ENCODE data around the gene LSM10.

DNA sequence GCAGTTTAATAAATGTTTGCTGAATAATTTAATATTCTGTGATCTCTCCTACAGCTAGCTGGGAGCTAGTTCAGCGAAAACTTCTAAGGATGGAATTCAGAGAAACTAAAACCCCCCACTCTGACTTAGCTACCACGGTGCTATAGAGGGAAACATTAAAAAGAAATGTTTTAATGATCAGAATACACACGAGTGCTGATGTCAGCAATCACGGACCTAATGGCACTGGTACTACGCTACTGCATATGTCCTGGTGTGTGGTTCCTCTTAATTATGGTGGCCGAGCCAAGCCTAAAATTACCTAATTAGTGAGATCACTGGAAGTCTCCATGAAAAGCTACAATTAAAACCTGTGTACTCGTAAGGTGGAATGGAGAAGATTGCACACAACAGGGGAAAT, 23.9 kb upstream of the LSM10 start:
- TF ChIP-seq POLR2A (IDR thresholded peaks at IDR 0.05) = no peak
- TF ChIP-seq, protein P1, sequence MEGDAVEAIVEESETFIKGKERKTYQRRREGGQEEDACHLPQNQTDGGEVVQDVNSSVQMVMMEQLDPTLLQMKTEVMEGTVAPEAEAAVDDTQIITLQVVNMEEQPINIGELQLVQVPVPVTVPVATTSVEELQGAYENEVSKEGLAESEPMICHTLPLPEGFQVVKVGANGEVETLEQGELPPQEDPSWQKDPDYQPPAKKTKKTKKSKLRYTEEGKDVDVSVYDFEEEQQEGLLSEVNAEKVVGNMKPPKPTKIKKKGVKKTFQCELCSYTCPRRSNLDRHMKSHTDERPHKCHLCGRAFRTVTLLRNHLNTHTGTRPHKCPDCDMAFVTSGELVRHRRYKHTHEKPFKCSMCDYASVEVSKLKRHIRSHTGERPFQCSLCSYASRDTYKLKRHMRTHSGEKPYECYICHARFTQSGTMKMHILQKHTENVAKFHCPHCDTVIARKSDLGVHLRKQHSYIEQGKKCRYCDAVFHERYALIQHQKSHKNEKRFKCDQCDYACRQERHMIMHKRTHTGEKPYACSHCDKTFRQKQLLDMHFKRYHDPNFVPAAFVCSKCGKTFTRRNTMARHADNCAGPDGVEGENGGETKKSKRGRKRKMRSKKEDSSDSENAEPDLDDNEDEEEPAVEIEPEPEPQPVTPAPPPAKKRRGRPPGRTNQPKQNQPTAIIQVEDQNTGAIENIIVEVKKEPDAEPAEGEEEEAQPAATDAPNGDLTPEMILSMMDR (IDR thresholded peaks at IDR 0.05) = no peak

Measured in suprapubic skin (tissue), 3 donors.